ENCODE data around the gene OLFM1.

OLFM1 gene

GRCh38 chr9:135090547-135090946 lies 3.1 kb downstream of the OLFM1 start:
- no peak for DNase-seq

GRCh38 chr9:135091545-135091944 lies 4.1 kb downstream of the OLFM1 start:
- no peak for DNase-seq

GRCh38 chr9:135093111-135093510 lies 5.6 kb downstream of the OLFM1 start:
- DNase-seq: no peak

GRCh38 chr9:135093911-135094584 lies 6.6 kb downstream of the OLFM1 start:
- no peak for DNase-seq

- no peak for DNase-seq
These were observed 8.3 kb downstream of the OLFM1 start for GRCh38 chr9:135095470-135096407.

GRCh38 chr9:135096408-135096895 lies 9.0 kb downstream of the OLFM1 start:
- no peak for DNase-seq

GRCh38 chr9:135098400-135099105 lies 11.1 kb downstream of the OLFM1 start:
- DNase-seq: no peak

GRCh38 chr9:135099574-135099973 lies 12.1 kb downstream of the OLFM1 start:
- no peak for DNase-seq

- no peak for DNase-seq
These were observed 12.8 kb downstream of the OLFM1 start for GRCh38 chr9:135100241-135100681.

GRCh38 chr9:135100725-135101410 lies 13.4 kb downstream of the OLFM1 start:
- DNase-seq: no peak

- DNase-seq: no peak
These were observed 14.0 kb downstream of the OLFM1 start for GRCh38 chr9:135101486-135101885.

GRCh38 chr9:135101926-135102325 lies 14.5 kb downstream of the OLFM1 start:
- no peak for DNase-seq

- no peak for DNase-seq
These were observed 14.9 kb downstream of the OLFM1 start for GRCh38 chr9:135102331-135102730.

- DNase-seq: no peak
These were observed 15.6 kb downstream of the OLFM1 start for GRCh38 chr9:135103001-135103446.

- DNase-seq: no peak
These were observed 16.6 kb downstream of the OLFM1 start for GRCh38 chr9:135103931-135104639.

GRCh38 chr9:135104761-135105160 lies 17.3 kb downstream of the OLFM1 start:
- DNase-seq: no peak

- DNase-seq: no peak
These were observed 17.8 kb downstream of the OLFM1 start for GRCh38 chr9:135105211-135105745.

GRCh38 chr9:135105938-135106491 lies 18.5 kb downstream of the OLFM1 start:
- no peak for DNase-seq

- DNase-seq: no peak
These were observed 19.2 kb downstream of the OLFM1 start for GRCh38 chr9:135106551-135107270.

GRCh38 chr9:135107581-135108235 lies 20.2 kb downstream of the OLFM1 start:
- no peak for DNase-seq
